ENCODE data around the gene ANTXRL. TPM values are rescaled to one million over a fixed set of nuclear protein-coding genes. Genes with fewer than 3 reads are reported as not detected.
A peak's percentile ranks its signal among the peaks of the same experiment; 100 is the strongest.
"Not testable (repeated sequence)": the region's sequence is repeated elsewhere in the genome, so short reads cannot be mapped to it uniquely, and the experiment has no call there.

The ANTXRL gene
- polyA plus RNA-seq, 2 of the 4 experiments (the other 2 are of a cell fraction) = 0.13 to 0.26 TPM

- H3K4me1 ChIP-seq = no peaks in the 10 kb centered on the region
- H3K27ac ChIP-seq = no peak overlapping the region
- FAIRE-seq = no peak
- no peak overlapping the region for H3K4me3 ChIP-seq
- TF ChIP-seq BHLHE40 (IDR thresholded peaks at IDR 0.05; ENCODE audit: low read depth, low read length) (no peak), RAD21 (conservative IDR thresholded peaks at IDR 0.05 in 1 of 2, IDR thresholded peaks at IDR 0.05 in 1 of 2) (peak in 1 of 2 experiments; percentile 33; a peak in 1 of 5 replicates)
- no peaks in the 10 kb centered on the region for H3K9me3 ChIP-seq
- ChIA-PET CTCF (interaction anchor here (1.0 kb wide), 1 partner anchor 44 kb away, joined by 3 read pairs; no protein-coding TSS in a partner anchor), POLR2A (no interaction called here)
- 71% methylated on average over 9 of the region's 9 CpGs for WGBS (ENCODE audit: missing lambda C conversion rate)
- ATAC-seq = peak; percentile 12 to 48; a peak in 4 of 6 replicates
- DNase-seq (ENCODE audit: low read depth in 1 of 2, low spot score in 1 of 2) = peak in 1 of 2 experiments; percentile 45
- no peak overlapping the region for H3K4me2 ChIP-seq
Observed at GRCh38 chr10:46273506-46274477, 13.0 kb upstream of the ANTXRL start.

- Histone ChIP-seq H3K4me1 (no peaks in the 10 kb centered on the region), H3K9me3 (no peaks in the 10 kb centered on the region), H3K4me3 (no peak overlapping the region), H3K4me2 (no peak overlapping the region), H3K27ac (no peak overlapping the region)
- 76% methylated on average over 2 of the region's 2 CpGs for WGBS (ENCODE audit: missing lambda C conversion rate)
- DNase-seq (ENCODE audit: low read depth in 1 of 2, low spot score in 1 of 2) (no peak), FAIRE-seq (no peak), ATAC-seq (no peak)
- CTCF ChIA-PET = no interaction called here
- TF ChIP-seq CTCF (IDR thresholded peaks at IDR 0.05) (no peak), CBX2 (IDR thresholded peaks at IDR 0.05; ENCODE audit: borderline replicate concordance, low read depth) (no peak), MAFK (IDR thresholded peaks at IDR 0.05; ENCODE audit: partially characterized antibody) (no peak), HDAC2 (IDR thresholded peaks at IDR 0.05) (no peak), HES2 (IDR thresholded peaks at IDR 0.05) (no peak), ATOH8 (CRISPR knock-in tag; IDR thresholded peaks at IDR 0.05; ENCODE audit: low read depth) (no peak), HOXA7 (CRISPR knock-in tag; IDR thresholded peaks at IDR 0.05) (no peak), ZC3H11A (IDR thresholded peaks at IDR 0.05) (no peak), NPAS2 (CRISPR knock-in tag; IDR thresholded peaks at IDR 0.05; ENCODE audit: borderline replicate concordance) (no peak), FOXS1 (CRISPR knock-in tag; IDR thresholded peaks at IDR 0.05) (no peak), HMGXB4 (CRISPR knock-in tag; IDR thresholded peaks at IDR 0.05; ENCODE audit: borderline replicate concordance) (no peak), RARB (CRISPR knock-in tag; IDR thresholded peaks at IDR 0.05) (no peak), EP300 (IDR thresholded peaks at IDR 0.05) (no peak), NFE2L2 (conservative IDR thresholded peaks at IDR 0.05; ENCODE audit: low read length) (no peak), KDM1A (IDR thresholded peaks at IDR 0.05; ENCODE audit: low read depth) (no peak), BHLHE40 (IDR thresholded peaks at IDR 0.05; ENCODE audit: low read depth, low read length) (no peak)
- POLR2A ChIA-PET = no interaction called here
Observed at GRCh38 chr10:46277840-46278239, 9.0 kb upstream of the ANTXRL start.

GRCh38 chr10:46282421-46282831 lies 4.4 kb upstream of the ANTXRL start:
- H3K9me3 ChIP-seq; H3K4me1 ChIP-seq; DNase-seq (ENCODE audit: low read depth in 1 of 2, low spot score in 1 of 2); FAIRE-seq: not testable (repeated sequence)
- Histone ChIP-seq H3K4me3 (peak overlapping the region; percentile 74), H3K4me2 (peak overlapping the region; percentile 97), H3K27ac (peak overlapping the region; percentile 84 to 92)
- WGBS (ENCODE audit: missing lambda C conversion rate) = 33% methylated on average over 5 of the region's 20 CpGs
- POLR2A ChIA-PET = interaction anchor here (1.6 kb wide), 1 partner anchor 176 kb away, joined by 7 read pairs; no protein-coding TSS in a partner anchor
- peak; percentile 5 to 20; a peak in 5 of 6 replicates for ATAC-seq
- CTCF ChIA-PET = interaction anchor here (0.9 to 2.5 kb wide), 3 partner anchors 44 to 1097 kb away, joined by 3 to 8 read pairs (median 5); no protein-coding TSS in a partner anchor
